Astrocyte (in vitro differentiated cells and primary cell): ENCODE data around the gene CYP46A1. TPM values are rescaled to one million over a fixed set of nuclear protein-coding genes. Genes with fewer than 3 reads are reported as not detected.

ENCODE experiments used
- DNase-seq: peaks from one replicate; pipeline ENCODE4 v3.0.0-alpha.2; 2010; ENCODE audit warnings: low read depth
- FAIRE-seq: peaks from 2 replicates; lab custom pipeline; 2011; peaks lifted over from hg19 to GRCh38; lab: Jason Lieb, UNC
- H2AFZ ChIP-seq: 2 replicates; pipeline ENCODE4 v1.6.0; 2012; ENCODE audit warnings: low read depth, low read length, inconsistent platforms
- H3K27ac ChIP-seq: 2 replicates; pipeline ENCODE4 v1.5.1; 2011; ENCODE audit warnings: low read depth, low read length, inconsistent platforms
- H3K27me3 ChIP-seq: 2 replicates; pipeline ENCODE4 v1.6.0; 2011; ENCODE audit warnings: low read length, inconsistent platforms; ENCODE audit not compliant: insufficient read depth
- H3K36me3 ChIP-seq: 2 replicates; pipeline ENCODE4 v1.5.1; 2011; ENCODE audit warnings: low read length, inconsistent platforms; ENCODE audit not compliant: insufficient read depth
- H3K4me1 ChIP-seq: 2 replicates; pipeline ENCODE4 v1.5.1; 2011; ENCODE audit warnings: low read length, inconsistent platforms; ENCODE audit not compliant: insufficient read depth
- H3K4me2 ChIP-seq: 2 replicates; pipeline ENCODE4 v1.6.0; 2012; ENCODE audit warnings: low read length, inconsistent platforms
- H3K4me3 ChIP-seq: 2 replicates; pipeline ENCODE4 v1.5.1; 2011; ENCODE audit warnings: low read depth, mild to moderate bottlenecking, low read length, inconsistent platforms; ENCODE audit not compliant: insufficient read depth
- H3K79me2 ChIP-seq: 2 replicates; pipeline ENCODE4 v1.6.0; 2012; ENCODE audit warnings: mild to moderate bottlenecking, low read length, inconsistent platforms; ENCODE audit not compliant: insufficient read depth
- H3K9ac ChIP-seq: 2 replicates; pipeline ENCODE4 v1.6.0; 2012; ENCODE audit warnings: mild to moderate bottlenecking, low read length, inconsistent platforms
- H3K9me3 ChIP-seq: 2 replicates; pipeline ENCODE4 v1.5.1; 2012; ENCODE audit warnings: low read depth, mild to moderate bottlenecking, low read length, inconsistent platforms; ENCODE audit not compliant: insufficient read depth
- H4K20me1 ChIP-seq: 2 replicates; pipeline ENCODE4 v1.6.0; 2012; ENCODE audit warnings: low read length, inconsistent platforms; ENCODE audit not compliant: insufficient read depth
- H3K27ac Mint-ChIP-seq: one replicate; pipeline ENCODE4 v1.8.0; 2021; ENCODE audit warnings: mild to moderate bottlenecking, mixed read lengths; ENCODE audit not compliant: unreplicated experiment
- H3K27me3 Mint-ChIP-seq: one replicate; pipeline ENCODE4 v1.8.0; 2021; ENCODE audit warnings: low read depth, mixed read lengths; ENCODE audit not compliant: unreplicated experiment
- H3K36me3 Mint-ChIP-seq: one replicate; pipeline ENCODE4 v1.8.0; 2021; ENCODE audit warnings: low read depth, mixed read lengths; ENCODE audit not compliant: unreplicated experiment
- H3K4me1 Mint-ChIP-seq: one replicate; pipeline ENCODE4 v1.8.0; 2021; ENCODE audit warnings: low read depth, mixed read lengths; ENCODE audit not compliant: unreplicated experiment
- H3K4me3 Mint-ChIP-seq: one replicate; pipeline ENCODE4 v1.8.0; 2021; ENCODE audit warnings: mild to moderate bottlenecking, moderate library complexity, mixed read lengths; ENCODE audit not compliant: unreplicated experiment
- H3K9me3 Mint-ChIP-seq: one replicate; pipeline ENCODE4 v1.8.0; 2021; ENCODE audit warnings: mild to moderate bottlenecking, mixed read lengths; ENCODE audit not compliant: unreplicated experiment
- EZH2 ChIP-seq: IDR thresholded peaks from 2 replicates; pipeline ENCODE4 v1.6.1; 2012; ENCODE audit warnings: mild to moderate bottlenecking, low read length, inconsistent platforms; ENCODE audit not compliant: insufficient read depth
- total RNA-seq: library from RNA; stranded (reverse); gene quantifications from 2 replicates; pipeline ENCODE4 v1.2.1, GENCODE V29; 2021
- TF ChIP-seq, protein P1 (sequence below): IDR thresholded peaks from 2 replicates; pipeline ENCODE4 v1.5.1; 2011; ENCODE audit warnings: low read depth, mild to moderate bottlenecking, inconsistent platforms, low read length, moderate library complexity; ENCODE audit not compliant: insufficient read depth

Gene CYP46A1
- total RNA-seq, 1 donor from 2014 or later = 0.52 TPM

DNA sequence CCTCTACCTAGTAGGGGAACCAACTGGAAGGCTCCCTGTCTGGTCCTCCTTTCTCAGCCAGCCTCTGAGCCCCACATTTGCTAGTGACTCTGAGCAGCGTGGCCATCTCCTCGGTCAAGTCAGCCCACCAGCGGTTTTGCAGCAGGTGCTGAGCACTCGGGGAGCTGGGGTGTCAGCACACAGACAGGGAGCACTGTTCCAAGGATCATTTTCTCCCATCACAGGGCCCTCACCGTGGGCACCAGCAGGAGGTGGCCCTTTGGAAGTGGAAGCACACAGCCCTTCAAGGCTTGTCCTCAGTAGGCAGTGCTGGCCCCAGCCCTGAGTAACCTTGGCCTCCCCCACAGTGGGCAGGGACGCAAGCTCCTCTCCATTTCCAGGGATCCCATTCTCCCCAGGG is 85.0 kb downstream of the CYP46A1 start:
- no peak overlapping the region for H3K27ac ChIP-seq
- no peak overlapping the region for H3K4me3 ChIP-seq
- Mint-ChIP-seq H3K9me3 (peaks cover 6% of the 10 kb centered on the region), H3K27me3 (peaks cover 18% of the 10 kb centered on the region), H3K4me1 (peaks cover 10% of the 10 kb centered on the region), H3K27ac (no peak overlapping the region), H3K36me3 (no peaks in the 10 kb centered on the region), H3K4me3 (no peak overlapping the region)
- no peak overlapping the region for H3K9ac ChIP-seq
- H3K4me1 ChIP-seq = peaks cover 13% of the 10 kb centered on the region
- no peak for TF ChIP-seq EZH2
- TF ChIP-seq, protein P1, sequence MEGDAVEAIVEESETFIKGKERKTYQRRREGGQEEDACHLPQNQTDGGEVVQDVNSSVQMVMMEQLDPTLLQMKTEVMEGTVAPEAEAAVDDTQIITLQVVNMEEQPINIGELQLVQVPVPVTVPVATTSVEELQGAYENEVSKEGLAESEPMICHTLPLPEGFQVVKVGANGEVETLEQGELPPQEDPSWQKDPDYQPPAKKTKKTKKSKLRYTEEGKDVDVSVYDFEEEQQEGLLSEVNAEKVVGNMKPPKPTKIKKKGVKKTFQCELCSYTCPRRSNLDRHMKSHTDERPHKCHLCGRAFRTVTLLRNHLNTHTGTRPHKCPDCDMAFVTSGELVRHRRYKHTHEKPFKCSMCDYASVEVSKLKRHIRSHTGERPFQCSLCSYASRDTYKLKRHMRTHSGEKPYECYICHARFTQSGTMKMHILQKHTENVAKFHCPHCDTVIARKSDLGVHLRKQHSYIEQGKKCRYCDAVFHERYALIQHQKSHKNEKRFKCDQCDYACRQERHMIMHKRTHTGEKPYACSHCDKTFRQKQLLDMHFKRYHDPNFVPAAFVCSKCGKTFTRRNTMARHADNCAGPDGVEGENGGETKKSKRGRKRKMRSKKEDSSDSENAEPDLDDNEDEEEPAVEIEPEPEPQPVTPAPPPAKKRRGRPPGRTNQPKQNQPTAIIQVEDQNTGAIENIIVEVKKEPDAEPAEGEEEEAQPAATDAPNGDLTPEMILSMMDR = no peak
- H3K27me3 ChIP-seq = no peaks in the 10 kb centered on the region
- DNase-seq (no peak), FAIRE-seq (no peak)
- no peaks in the 10 kb centered on the region for H3K9me3 ChIP-seq
- no peak overlapping the region for H3K4me2 ChIP-seq
- H3K36me3 ChIP-seq = no peaks in the 10 kb centered on the region
- no peaks in the 10 kb centered on the region for H4K20me1 ChIP-seq
- no peaks in the 10 kb centered on the region for H3K79me2 ChIP-seq
- H2AFZ ChIP-seq = no peak overlapping the region

DNA sequence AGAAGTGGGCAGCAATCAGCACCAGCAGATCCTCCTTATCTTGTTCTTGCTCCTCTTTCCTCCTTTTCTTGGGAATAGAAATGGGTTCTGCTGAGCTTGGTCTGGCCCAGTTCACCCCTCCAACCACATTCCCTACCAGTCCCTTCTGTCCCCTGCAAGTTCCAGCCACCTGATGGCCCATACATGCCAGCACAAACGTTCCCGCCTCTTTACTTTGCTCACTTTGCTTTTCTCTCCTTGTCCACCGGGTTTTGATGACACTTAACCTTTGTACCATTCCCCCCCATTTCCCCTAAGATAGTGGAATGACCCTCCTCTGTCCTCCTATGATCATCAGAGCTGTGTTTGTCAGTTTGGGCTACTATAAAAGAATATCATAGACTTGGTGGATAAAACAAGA is 85.7 kb downstream of the CYP46A1 start:
- TF ChIP-seq, protein P1 = no peak
- TF ChIP-seq EZH2 = no peak
- FAIRE-seq (no peak), DNase-seq (no peak)
- Histone ChIP-seq H3K27ac (no peak overlapping the region), H4K20me1 (no peaks in the 10 kb centered on the region), H3K4me1 (peaks cover 18% of the 10 kb centered on the region), H3K9ac (no peak overlapping the region), H3K4me2 (no peak overlapping the region), H3K27me3 (no peaks in the 10 kb centered on the region), H3K4me3 (no peak overlapping the region), H3K36me3 (no peaks in the 10 kb centered on the region), H2AFZ (no peak overlapping the region), H3K79me2 (no peaks in the 10 kb centered on the region), H3K9me3 (no peaks in the 10 kb centered on the region)
- Mint-ChIP-seq H3K4me3 (no peak overlapping the region), H3K9me3 (peaks cover 6% of the 10 kb centered on the region), H3K27ac (no peak overlapping the region), H3K36me3 (no peaks in the 10 kb centered on the region), H3K27me3 (peaks cover 14% of the 10 kb centered on the region), H3K4me1 (peaks cover 10% of the 10 kb centered on the region)

DNA sequence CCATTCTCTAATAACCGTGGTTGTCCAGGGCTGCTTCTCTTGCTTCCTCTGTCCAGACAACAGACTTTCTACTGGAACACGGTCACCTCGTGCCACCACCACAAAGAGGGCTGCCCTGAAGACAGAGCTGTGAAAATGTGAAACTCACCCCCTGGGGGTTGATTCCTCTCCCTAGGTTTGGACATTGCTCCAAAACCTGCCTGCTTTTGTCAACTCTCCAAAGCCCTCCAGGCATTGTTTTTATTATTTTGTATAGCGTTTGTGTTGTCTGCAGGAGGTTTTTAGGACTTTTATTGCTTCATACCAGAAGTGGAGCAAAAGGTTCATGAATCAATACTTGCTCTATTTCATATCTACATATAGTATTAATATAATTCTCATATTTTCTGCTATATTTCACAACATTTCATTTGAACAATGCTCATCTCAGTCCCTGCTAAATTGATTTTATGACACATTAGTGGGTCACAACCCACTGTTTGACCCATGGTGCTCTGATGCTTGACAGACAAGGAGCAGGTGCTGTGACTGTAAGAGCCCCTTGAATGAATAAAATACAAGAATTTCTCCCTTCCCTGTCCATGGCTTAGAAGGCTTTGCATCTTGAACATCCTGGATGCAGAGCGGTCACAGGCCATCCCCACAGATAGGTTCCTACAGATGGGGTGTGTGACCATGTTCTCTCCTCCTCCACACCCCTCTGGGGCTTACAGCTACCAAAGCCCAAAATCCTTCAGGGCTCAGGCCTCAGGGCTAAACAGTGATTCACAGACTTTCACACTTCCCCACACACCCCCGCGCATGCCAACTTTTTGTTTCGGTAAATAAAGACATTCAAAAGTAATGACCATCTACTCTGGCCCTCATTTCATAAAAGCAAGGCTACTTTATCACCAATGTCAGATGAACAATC is 88.5 kb downstream of the CYP46A1 start:
- peaks cover 14% of the 10 kb centered on the region for H3K4me1 ChIP-seq
- no peak for DNase-seq
- no peaks in the 10 kb centered on the region for H4K20me1 ChIP-seq
- Mint-ChIP-seq H3K4me1 (peaks cover 10% of the 10 kb centered on the region), H3K27me3 (peaks cover 18% of the 10 kb centered on the region), H3K9me3 (peaks cover 6% of the 10 kb centered on the region), H3K36me3 (no peaks in the 10 kb centered on the region), H3K4me3 (no peak overlapping the region), H3K27ac (no peak overlapping the region)
- no peak for TF ChIP-seq EZH2
- TF ChIP-seq, protein P1 = no peak
- H3K27me3 ChIP-seq = no peaks in the 10 kb centered on the region
- H3K4me3 ChIP-seq = no peak overlapping the region
- H3K4me2 ChIP-seq = no peak overlapping the region
- no peaks in the 10 kb centered on the region for H3K79me2 ChIP-seq
- no peak overlapping the region for H3K9ac ChIP-seq
- no peak overlapping the region for H2AFZ ChIP-seq
- no peak overlapping the region for H3K27ac ChIP-seq
- H3K9me3 ChIP-seq = no peaks in the 10 kb centered on the region
- no peaks in the 10 kb centered on the region for H3K36me3 ChIP-seq
- FAIRE-seq = no peak
